Measurements from ENCODE around the gene TEAD1.

DNA sequence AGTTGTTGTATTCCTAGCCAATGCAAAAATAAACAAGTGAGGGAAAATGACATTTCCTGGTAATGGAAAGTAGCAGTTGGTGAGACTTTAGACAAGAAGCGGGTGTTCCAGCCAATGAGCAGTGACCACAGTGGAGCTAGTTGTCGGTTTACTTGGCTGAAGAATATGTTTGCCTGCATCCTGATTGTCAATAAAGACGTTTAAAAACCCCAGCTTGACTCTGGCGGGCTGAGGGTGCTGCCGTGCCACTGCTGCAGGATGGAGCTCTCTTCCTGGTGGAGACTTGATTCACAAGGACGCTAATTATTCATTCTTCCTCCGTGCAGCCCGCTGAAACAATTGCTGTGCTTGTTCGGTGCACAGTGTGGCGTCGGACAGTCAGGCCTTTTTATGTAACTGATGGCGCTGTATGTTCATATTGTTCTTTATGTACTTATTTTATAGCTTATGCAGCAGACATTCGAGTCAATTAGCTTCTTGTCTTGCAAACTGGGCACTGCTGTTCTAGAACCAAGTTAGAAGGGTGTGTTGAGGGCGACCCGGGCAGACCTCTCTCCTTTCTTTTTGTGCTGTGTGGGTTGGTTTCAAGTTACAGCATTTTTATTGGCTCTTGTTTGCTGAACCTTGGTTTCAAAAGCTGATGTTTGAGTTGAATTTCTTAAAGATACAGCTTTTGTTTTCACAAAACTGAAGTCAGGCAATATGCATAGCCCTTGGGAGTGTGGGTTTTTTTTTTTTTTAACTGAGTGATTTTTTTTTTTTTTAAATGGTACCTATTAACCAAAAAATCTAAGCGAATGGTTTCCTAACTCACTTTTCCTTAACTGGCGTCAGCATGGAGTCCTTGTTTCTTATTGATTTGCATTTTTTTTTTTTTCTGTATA, 153.9 kb downstream of the TEAD1 start:
- no peak for TF ChIP-seq CTCF (conservative IDR thresholded peaks at IDR 0.05; ENCODE audit: low read length)
- TF ChIP-seq EZH2phosphoT487 (IDR thresholded peaks at IDR 0.05; ENCODE audit: borderline replicate concordance, low read depth, low read length): no peak
